Measurements from ENCODE around the gene NBPF1. TPM values are rescaled to one million over a fixed set of nuclear protein-coding genes. Genes with fewer than 3 reads are reported as not detected.

Gene NBPF1
- total and polyA plus RNA-seq, 9 of the 15 experiments (the other 6 are each of a cell fraction or from before 2014, with no cell fraction given): 5.2 to 42.6 (median 24.1) TPM

DNA sequence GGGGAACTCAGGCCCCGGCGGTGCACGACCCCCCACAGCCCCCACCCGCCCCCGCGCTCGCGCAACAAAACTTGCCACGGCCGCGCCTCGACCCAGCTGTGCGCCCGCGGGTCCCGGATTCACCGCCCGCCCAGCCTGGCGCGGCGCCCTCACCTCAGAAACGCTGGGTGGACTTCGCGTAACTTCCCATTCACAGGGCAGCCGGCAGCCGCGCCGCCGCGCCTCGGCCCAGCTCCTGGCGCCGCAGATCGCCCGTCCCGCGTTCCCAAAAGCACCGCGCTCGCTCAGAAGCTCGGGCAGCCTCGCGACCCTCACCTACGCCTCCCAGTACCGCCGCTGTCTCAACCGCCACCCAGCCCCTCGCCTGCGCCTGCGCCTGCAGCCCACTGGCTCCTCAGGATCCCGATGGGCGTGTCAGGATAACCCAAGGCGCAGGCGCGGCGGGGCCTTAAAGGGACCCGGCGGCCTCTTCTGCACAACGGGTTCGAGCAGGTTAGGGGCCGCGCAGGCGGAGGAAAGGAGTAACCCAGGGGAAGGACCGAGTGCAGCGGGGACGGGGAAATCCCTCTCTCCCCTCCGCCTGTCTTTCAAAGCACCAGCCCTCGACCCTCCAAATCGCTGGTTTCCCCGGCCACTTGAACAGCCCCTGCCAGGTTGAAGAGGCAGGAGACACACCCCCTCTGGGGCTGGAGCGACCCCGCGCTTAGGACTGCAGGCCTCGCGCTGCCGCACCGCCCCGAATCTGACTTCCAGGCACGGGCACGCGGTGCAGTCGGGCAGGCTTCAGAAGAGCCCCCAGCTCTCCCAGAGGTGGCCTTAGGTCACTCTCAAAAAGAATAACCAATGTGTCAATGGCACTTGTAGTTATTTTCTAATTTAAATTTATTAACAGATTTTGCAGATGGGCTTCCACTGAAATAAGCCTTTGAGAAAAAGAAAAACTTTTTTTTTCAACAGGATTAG lies at the start of gene NBPF1 (continued):
- TF ChIP-seq ZNF668 (CRISPR knock-in tag; IDR thresholded peaks at IDR 0.05) (peak; percentile 91), SIN3B (IDR thresholded peaks at IDR 0.05; ENCODE audit: low read depth) (no peak), MAFF (IDR thresholded peaks at IDR 0.05; ENCODE audit: low read length) (no peak; the same call in 1 of the 2 replicates), ARNT (IDR thresholded peaks at IDR 0.05) (no peak), ETS2 (tag; IDR thresholded peaks at IDR 0.05; ENCODE audit: borderline replicate concordance, poor library complexity, severe bottlenecking) (peak; percentile 62), HMGN3 (IDR thresholded peaks at IDR 0.05; ENCODE audit: borderline replicate concordance, extremely low read depth, insufficient read length, low read depth, low read length) (no peak), COPS2 (conservative IDR thresholded peaks at IDR 0.05) (no peak), EGR1 (conservative IDR thresholded peaks at IDR 0.05) (no peak), ZBTB7A (IDR thresholded peaks at IDR 0.05; ENCODE audit: borderline replicate concordance, control insufficient read depth, low read depth, low read length) (no peak), ZNF354B (CRISPR knock-in tag; IDR thresholded peaks at IDR 0.05) (peak; percentile 13; the same call in 1 of the 2 replicates), ZNF764 (CRISPR knock-in tag; IDR thresholded peaks at IDR 0.05; ENCODE audit: low read depth) (peak; percentile 33; the same call in 1 of the 2 replicates), ZNF584 (CRISPR knock-in tag; IDR thresholded peaks at IDR 0.05; ENCODE audit: low read depth) (no peak), TAL1 (IDR thresholded peaks at IDR 0.05) (no peak), KDM1A (IDR thresholded peaks at IDR 0.05) (no peak), MXI1 (IDR thresholded peaks at IDR 0.05; ENCODE audit: low read depth, low read length) (peak; percentile 72)
- TF ChIP-seq, protein P1, sequence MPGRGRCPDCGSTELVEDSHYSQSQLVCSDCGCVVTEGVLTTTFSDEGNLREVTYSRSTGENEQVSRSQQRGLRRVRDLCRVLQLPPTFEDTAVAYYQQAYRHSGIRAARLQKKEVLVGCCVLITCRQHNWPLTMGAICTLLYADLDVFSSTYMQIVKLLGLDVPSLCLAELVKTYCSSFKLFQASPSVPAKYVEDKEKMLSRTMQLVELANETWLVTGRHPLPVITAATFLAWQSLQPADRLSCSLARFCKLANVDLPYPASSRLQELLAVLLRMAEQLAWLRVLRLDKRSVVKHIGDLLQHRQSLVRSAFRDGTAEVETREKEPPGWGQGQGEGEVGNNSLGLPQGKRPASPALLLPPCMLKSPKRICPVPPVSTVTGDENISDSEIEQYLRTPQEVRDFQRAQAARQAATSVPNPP (IDR thresholded peaks at IDR 0.05; ENCODE audit: borderline replicate concordance, insufficient read depth, insufficient read length): no peak
- TF ChIP-seq, protein P2, sequence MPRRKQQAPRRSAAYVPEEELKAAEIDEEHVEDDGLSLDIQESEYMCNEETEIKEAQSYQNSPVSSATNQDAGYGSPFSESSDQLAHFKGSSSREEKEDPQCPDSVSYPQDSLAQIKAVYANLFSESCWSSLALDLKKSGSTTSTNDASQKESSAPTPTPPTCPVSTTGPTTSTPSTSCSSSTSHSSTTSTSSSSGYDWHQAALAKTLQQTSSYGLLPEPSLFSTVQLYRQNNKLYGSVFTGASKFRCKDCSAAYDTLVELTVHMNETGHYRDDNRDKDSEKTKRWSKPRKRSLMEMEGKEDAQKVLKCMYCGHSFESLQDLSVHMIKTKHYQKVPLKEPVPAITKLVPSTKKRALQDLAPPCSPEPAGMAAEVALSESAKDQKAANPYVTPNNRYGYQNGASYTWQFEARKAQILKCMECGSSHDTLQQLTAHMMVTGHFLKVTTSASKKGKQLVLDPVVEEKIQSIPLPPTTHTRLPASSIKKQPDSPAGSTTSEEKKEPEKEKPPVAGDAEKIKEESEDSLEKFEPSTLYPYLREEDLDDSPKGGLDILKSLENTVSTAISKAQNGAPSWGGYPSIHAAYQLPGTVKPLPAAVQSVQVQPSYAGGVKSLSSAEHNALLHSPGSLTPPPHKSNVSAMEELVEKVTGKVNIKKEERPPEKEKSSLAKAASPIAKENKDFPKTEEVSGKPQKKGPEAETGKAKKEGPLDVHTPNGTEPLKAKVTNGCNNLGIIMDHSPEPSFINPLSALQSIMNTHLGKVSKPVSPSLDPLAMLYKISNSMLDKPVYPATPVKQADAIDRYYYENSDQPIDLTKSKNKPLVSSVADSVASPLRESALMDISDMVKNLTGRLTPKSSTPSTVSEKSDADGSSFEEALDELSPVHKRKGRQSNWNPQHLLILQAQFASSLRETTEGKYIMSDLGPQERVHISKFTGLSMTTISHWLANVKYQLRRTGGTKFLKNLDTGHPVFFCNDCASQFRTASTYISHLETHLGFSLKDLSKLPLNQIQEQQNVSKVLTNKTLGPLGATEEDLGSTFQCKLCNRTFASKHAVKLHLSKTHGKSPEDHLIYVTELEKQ (CRISPR knock-in tag; IDR thresholded peaks at IDR 0.05): 0 out of 2 replicates have a peak, but pooled peaks have one; percentile 68
